NCI-H69 (cell line): ENCODE results near the gene PLAAT1.

ENCODE experiments used
- DNase-seq: peaks from one replicate; lab custom pipeline; 2025; lab: John Stamatoyannopoulos, UW

PLAAT1 gene

DNA sequence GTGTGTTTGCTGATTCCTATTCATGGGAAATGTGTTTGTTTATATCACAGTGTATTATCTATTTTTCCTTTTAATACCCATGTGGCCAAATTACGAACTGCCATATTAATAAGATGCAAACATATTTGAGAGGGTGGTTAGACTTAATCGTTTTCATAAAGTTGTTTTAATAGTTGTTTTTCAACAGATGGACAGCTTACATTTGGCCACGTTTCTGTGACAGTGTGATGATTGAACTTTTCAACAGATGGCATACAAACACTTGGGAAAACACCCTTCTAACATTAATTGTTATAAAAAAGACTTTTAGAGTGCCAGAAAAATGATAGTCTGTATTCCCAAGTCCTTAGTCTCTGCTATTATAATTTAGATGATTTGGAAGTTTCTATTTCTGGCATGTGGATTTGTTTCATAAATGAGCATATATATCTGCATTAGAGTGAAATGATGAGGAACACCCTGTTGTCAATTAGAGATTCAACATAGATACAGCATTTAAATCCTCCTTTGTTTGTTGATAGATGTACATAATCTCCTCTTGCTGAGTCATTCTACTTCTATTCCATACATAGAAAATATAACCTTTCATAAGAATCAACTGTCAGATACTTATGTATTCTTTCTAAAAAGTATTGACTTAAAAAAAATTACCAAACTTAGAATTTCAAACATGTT, 13.1 kb downstream of the PLAAT1 start:
- no peak for DNase-seq

DNA sequence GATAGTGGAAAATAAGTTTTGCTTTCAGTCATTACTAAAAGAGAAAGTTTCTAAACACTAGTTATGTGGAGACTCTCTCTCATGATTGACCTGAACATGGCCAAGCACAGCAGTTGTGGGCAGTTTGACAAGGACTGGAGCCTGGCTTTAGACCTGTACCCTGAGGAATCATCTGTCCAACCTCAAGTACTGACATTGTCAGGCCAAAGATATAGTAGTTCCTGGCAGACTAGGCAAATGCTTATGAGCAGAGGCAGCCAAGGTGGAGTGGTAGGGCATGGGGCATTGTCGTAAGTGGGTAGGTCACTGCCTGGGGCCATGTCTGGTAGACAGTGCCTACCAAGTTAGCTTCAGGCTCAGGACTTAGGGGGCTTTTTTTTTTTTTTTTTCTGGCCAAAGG, 20.9 kb downstream of the PLAAT1 start:
- peak; percentile 6 for DNase-seq

DNA sequence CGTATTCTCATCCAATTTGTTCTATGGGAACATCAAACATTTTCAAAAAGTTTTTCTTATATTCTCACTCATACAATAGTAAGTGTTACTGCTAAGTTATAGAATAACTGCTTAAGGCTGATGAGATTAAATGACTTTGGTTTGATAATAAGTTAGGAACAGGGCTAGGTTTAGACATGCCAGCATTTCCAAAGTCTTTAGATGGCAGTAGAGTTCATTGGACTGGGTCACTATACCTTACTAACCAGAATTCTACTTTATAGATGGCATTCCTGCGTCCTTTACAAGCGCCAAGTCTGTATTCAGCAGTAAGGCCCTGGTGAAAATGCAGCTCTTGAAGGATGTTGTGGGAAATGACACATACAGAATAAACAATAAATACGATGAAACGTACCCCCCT, 21.7 kb downstream of the PLAAT1 start:
- DNase-seq = no peak

DNA sequence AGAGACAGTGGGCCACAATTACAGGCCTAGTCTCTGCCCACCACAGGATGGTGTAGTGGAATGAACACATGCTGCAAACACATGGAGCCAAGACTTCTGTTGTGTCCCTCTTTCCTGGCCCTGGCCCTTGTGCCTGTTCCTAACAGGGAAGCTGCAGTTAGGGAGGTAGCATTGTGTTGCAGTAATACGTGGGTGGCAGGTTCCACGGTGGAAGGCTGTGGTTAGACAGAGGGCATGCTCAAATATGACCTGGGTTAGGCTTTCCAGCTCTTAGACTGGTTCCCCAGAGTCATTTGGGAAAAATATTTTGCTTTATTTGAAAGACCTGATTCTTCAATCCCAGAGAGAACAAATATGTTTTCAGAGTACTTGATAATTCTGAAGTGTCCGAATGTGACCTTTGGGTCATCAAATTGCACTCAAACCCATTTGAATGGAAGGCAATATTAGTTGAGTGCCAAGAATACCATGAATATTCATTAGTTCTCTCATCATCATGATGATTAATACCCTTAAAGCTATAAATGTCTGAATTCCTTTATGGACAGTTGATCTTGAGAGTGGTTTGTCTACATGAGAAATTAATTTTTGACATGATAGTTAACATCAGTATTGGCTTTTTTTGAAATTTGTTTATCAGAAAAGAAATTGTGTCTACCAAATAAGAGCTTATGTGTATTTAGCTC, 28.5 kb downstream of the PLAAT1 start:
- DNase-seq = no peak

- DNase-seq = no peak
Observed at GRCh38 chr3:193270451-193270850, 29.4 kb downstream of the PLAAT1 start.

GRCh38 chr3:193271101-193271840, 30.2 kb downstream of the PLAAT1 start:
- DNase-seq = no peak

DNA sequence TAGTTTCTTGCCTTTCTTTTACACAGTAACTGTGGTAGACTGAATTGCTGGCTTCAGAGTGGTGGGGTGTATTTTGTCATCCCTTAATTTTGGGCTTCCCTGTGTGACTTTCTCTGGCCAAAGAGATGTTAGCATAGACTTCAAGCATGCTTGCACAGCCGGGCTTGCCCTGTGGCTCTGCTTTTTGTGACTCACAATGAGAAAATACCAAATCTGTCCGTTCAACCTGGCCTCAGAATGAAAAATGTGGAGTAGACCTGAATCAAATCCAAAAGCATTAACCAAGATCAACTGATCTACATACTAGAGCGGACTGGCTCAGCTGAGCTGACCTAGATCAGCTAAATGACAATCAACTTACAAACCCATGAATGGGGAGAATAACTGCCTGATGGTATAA, 51.4 kb downstream of the PLAAT1 start:
- DNase-seq = no peak

GRCh38 chr3:193295985-193296384, 55.0 kb downstream of the PLAAT1 start:
- DNase-seq = no peak

DNA sequence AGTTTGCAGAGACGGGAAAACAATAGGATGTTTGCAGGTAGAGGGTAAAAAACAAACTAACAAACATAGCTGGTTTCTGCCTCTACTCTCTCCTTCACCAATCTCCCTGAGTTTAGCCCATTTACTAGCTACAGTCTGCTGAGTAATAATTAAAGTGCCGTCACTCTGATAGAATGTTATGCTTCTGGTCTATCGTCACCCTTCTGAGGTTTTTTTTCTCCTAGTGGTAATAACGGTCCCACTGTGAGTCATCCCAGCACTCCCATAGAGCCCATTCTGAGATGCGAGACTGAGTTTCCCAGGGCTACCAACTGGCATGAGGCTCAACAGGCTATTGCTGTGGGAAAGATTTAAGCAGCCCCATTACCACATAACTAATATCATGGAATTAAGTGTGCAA, 56.4 kb downstream of the PLAAT1 start:
- no peak for DNase-seq

GRCh38 chr3:193301433-193301832, 60.4 kb downstream of the PLAAT1 start:
- no peak for DNase-seq

GRCh38 chr3:193305356-193305755, 64.3 kb downstream of the PLAAT1 start:
- DNase-seq = no peak

- DNase-seq = no peak
Observed at GRCh38 chr3:193310914-193311723, 70.1 kb downstream of the PLAAT1 start.

GRCh38 chr3:193313061-193313958, 72.3 kb downstream of the PLAAT1 start:
- DNase-seq = peak; percentile 16

DNA sequence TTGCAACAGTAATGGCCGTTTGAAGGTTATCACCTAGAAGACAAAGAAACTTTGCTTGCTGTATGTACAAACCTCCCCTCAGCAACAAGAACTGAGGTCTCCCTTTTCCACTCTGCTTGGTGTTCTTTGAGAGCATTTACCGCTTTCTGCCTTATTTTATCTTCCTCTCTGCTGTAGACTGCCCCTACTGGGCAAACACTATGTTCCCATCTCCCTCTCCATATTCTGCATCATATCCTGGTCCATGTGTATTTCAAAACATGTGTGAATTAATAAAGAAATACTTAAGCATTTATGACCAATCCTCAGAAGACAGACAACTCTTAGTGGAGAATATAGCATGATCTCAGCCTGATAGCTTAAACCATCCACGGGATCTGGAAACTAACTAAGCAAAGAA, 73.1 kb downstream of the PLAAT1 start:
- DNase-seq = no peak

- no peak for DNase-seq
Observed at GRCh38 chr3:193317682-193318300, 76.8 kb downstream of the PLAAT1 start.
